Activated naive CD4-positive, alpha-beta T cell treated with anti-CD3 and anti-CD28 coated beads, Interleukin-2, amount 50 U/mL, for 16 hours (primary cell): ENCODE results near the gene ADAMTS16.

ENCODE experiments used
- DNase-seq: peaks from one replicate; pipeline ENCODE4 v3.0.0-alpha.2; 2020

ADAMTS16 gene

GRCh38 chr5:5145651-5146529 lies 5.8 kb downstream of the ADAMTS16 start:
- no peak for DNase-seq

GRCh38 chr5:5146530-5147160 lies 6.5 kb downstream of the ADAMTS16 start:
- DNase-seq = no peak

GRCh38 chr5:5149154-5149553 lies 9.0 kb downstream of the ADAMTS16 start:
- no peak for DNase-seq

- DNase-seq = no peak
Observed at GRCh38 chr5:5150667-5151066, 10.5 kb downstream of the ADAMTS16 start.

GRCh38 chr5:5154733-5155132 lies 14.6 kb downstream of the ADAMTS16 start:
- no peak for DNase-seq

GRCh38 chr5:5155617-5156016 lies 15.5 kb downstream of the ADAMTS16 start:
- no peak for DNase-seq

- no peak for DNase-seq
Observed at GRCh38 chr5:5156471-5157082, 16.4 kb downstream of the ADAMTS16 start.

GRCh38 chr5:5158472-5158895 lies 18.4 kb downstream of the ADAMTS16 start:
- no peak for DNase-seq

GRCh38 chr5:5159282-5160103 lies 19.4 kb downstream of the ADAMTS16 start:
- no peak for DNase-seq

GRCh38 chr5:5164163-5164562 lies 24.0 kb downstream of the ADAMTS16 start:
- no peak for DNase-seq

GRCh38 chr5:5165541-5166002 lies 25.4 kb downstream of the ADAMTS16 start:
- no peak for DNase-seq

GRCh38 chr5:5169466-5169865 lies 29.3 kb downstream of the ADAMTS16 start:
- DNase-seq = no peak

- DNase-seq = no peak
Observed at GRCh38 chr5:5178136-5178535, 38.0 kb downstream of the ADAMTS16 start.

GRCh38 chr5:5178580-5178979 lies 38.5 kb downstream of the ADAMTS16 start:
- DNase-seq = no peak

- no peak for DNase-seq
Observed at GRCh38 chr5:5179079-5179478, 38.9 kb downstream of the ADAMTS16 start.

- no peak for DNase-seq
Observed at GRCh38 chr5:5179597-5179996, 39.5 kb downstream of the ADAMTS16 start.

GRCh38 chr5:5181650-5182324 lies 41.7 kb downstream of the ADAMTS16 start:
- DNase-seq = no peak

- DNase-seq = no peak
Observed at GRCh38 chr5:5182508-5183188, 42.5 kb downstream of the ADAMTS16 start.

- no peak for DNase-seq
Observed at GRCh38 chr5:5183189-5183699, 43.1 kb downstream of the ADAMTS16 start.

GRCh38 chr5:5183933-5184332 lies 43.8 kb downstream of the ADAMTS16 start:
- DNase-seq = no peak

- no peak for DNase-seq
Observed at GRCh38 chr5:5188376-5189050, 48.4 kb downstream of the ADAMTS16 start.
